Hematopoietic multipotent progenitor cell treated with erythropoietin and hydrocortisone succinate and interleukin-3 and kit ligand, for 15 days (in vitro differentiated cells): ENCODE data around the gene DACT2.
"Not testable (repeated sequence)": the region's sequence is repeated elsewhere in the genome, so short reads cannot be mapped to it uniquely, and the experiment has no call there.

ENCODE experiments used
- DNase-seq: peaks from one replicate; pipeline ENCODE4 v3.0.0-alpha.2; 2015; ENCODE audit warnings: low spot score

Gene DACT2, protein sequence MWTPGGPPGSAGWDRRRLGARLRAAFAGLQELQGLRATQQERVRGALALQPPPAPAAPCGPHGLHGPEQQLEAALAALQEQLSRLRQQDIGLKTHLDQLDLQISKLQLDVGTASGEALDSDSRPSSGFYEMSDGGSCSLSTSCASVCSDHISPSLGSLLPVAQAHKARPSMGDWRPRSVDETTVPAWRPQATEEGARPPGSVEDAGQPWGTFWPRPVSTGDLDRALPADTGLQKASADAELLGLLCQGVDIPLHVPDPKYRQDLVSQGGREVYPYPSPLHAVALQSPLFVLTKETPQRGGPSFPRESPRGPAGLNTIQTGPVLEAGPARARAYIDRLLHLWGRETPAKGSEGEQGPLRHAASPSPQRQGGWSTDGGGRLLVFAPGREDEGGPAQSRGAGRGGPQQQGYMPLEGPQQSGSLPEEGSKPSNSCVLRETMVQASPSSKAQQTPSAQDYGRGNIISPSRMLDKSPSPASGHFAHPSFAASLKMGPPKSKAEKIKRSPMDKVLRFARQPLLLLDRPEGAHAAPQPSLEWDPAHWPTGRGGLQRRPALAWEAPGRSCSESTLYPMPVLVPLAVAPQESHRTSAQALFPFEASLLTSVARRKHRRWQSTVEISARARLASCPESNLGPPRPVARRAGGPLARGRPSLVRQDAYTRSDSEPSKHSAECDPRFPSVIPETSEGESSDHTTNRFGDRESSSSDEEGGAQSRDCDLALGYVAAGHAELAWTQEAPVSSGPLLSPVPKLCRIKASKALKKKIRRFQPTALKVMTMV

DNA sequence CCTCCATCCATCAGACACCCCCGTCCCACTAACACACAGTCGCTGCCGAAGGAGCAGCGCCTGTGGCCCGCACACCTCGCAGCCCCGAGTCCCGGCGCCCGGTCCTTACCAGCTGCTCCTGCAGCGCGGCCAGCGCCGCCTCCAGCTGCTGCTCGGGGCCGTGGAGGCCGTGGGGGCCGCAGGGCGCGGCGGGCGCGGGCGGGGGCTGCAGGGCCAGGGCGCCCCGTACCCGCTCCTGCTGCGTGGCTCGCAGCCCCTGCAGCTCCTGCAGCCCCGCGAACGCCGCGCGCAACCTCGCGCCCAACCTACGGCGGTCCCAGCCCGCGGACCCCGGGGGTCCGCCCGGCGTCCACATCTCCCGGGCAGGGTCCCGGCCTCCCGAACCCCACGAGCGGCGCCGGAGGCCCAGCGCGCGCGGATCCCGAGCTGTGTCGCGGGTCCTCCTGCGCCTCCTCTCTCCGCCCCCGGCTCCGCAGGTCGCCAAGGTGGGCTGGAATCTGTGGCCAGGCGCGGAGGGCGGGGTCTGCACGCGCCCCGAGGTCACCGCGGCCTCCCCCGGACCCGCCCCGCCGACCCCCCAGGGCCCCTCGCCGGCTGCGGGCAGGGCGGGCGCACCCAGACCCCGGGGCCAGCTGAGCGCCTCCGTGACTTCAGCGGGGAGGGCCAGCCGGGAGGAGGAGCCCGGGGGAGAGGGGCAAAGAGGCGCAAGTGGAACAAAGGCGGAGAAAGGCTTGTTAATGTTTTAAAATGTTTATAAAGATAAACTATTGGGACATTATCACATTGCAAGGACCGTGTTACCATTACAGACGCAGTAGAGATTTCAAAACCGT is at the start of gene DACT2:
DACT2 (minus strand) TSS at position 499 of the 833 bp plus-strand sequence; CDS start at position 355, 144 bp downstream.
- no peak for DNase-seq

DNA sequence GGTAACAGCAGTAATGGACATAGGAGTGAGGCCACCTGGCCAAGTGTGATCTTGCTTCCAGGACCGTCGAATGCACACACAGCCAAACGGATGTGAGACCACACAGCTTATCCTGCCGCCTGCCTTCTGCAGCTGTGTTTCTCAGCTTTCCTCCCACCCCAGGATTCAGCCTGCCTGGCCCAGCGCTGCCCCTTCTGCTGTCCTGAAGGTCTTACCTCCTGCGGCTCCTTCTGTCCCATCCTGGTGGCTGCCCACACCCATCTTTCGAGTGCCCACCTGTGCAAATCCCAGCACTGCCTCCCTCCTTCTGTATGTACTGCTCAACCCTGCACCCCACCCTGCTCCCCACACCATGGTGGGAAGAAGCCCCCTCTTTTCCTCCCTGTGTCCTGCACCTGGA is 49.4 kb upstream of the DACT2 start:
- DNase-seq = no peak

DNA sequence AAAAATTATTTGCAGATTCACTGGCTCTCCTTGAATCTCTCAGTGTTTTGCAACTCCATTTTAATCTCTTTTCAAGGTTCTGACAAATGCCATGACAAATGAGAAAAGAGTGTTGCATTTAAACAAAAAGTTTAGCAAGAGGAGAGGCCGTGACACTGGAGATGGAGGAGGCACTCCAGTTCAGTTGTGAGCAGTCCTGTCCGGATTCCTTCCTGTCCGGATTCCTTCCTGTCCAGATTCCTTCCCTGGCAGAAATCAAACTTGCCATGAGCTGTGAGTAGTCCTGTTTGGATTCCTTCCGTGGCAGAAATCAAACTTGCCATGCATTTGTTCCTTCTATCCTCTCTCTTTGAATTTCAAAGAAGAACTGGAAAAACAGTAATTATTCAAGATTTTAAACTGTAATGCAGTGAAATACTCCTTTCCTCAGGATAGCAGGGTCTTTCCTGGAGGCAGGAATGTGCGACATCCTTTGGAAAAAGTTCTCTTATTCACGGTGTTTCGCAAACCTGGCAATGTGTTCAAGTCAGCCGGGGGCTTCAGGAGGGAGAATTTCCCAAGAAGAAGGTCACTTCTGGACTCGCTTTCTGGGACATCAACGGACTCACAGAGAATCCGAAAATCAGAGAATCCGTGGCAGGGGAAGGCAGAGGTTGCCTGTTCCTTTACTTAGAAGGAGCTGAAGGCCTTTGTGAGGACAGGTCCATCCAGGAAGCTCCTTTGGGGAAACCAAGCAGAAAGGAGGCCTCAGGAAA is 48.7 kb upstream of the DACT2 start:
- no peak for DNase-seq

DNA sequence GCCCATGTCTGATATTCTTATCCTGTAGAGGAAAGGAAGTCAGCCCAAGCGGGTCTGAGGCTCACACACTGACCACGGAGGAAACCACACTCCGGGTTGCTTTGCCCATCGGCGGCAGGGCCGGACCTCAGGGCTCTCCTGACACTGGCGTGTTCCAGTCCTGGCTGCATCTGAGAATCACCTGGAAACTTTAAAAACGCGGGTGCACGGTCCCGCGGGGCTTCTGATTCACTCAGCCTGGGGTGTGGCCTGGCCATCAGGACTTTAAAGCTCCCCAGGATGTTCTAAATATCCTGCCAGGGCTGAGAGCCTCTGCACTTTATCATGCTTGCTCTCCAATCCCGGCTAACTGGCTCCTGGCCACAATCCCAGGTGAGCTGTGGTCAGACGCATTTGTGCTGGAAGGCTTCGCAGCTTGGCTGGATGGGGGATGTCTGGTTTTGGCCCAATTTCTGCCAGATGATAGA is 47.7 kb upstream of the DACT2 start:
- DNase-seq = no peak

DNA sequence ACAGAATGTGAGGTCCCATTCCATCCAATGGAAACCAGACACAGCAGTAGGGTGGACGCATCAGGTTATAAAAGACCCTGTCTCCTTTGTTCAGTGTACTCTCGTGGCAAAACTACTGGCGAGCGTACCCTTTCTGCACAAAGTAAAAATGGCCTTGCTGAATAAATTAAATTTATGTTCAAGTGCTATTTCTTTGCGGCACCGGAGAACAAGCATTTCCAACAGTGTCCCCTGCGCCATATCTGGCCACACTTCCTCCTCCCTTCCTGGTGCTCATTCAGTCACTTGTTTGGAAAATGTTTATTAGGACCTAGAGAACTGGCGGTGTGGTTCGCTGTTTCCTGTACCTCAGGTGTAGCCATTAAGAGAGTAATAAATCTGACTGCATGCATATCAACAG is 46.9 kb upstream of the DACT2 start:
- no peak for DNase-seq

DNA sequence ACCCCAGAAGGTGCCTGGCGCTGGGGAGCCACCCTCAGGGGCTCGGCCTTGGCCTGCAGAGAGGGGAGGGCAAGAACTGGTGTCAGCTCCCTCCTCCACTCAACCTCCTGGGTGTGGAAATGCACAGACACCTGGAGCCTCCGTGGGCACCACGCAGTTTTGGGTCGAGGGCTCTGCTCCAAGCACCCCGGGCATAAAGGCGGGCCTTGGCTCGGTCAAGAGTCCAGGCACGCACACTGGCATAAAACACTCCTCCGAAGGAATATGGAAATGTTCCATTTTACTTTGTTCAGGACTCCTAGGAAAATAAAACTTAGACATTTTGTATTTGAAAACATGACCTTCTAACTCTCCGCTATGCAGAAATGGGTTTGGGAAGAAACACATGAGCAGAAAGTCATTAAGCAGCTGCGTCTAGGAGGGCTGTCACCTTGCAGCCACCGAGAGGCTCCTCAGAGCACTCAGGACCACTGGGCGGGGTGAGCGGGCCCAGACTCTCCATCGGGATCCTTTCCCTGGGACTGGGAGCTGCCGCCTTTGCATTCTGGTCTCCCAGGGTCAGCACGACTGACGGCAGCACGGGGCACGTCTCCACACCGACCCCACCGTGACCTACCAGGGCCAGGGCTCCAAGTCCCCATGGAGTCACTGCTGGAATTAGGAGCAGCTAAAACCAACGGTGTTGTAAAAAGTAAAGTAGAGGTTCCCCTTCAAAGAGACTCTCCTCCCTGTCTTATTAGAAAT is 46.0 kb upstream of the DACT2 start:
- no peak for DNase-seq

DNA sequence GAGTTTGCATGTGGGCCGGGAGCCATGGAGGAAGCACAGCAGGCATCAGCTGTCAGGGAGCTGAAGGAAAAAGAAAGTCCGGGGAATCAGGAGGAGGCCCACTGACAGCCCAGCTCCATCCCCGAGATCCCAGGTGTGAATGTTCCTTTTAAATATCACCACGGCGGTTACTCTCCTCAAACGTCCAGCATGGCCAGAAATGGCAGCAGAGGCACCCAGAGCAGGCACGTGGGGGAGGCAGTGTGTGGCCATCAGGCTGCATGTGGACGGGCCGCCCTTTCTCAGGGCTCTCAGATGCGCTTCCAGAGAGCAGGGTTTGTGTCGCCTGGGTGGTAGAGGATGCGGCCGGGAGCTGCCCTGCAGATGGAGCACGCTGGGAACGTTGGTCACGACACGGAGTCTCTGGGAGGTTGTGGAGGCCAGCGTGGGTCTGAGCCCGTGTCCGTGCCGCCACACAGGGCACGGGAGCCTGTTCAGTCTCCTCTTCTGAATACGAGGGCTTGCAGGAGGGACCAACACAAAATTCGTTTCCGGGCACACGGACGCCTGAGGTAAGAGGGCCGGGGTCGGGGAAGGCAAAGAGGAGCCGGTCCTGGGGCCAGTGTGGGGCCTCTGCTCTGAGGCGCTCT is 45.3 kb upstream of the DACT2 start:
- DNase-seq = no peak

DNA sequence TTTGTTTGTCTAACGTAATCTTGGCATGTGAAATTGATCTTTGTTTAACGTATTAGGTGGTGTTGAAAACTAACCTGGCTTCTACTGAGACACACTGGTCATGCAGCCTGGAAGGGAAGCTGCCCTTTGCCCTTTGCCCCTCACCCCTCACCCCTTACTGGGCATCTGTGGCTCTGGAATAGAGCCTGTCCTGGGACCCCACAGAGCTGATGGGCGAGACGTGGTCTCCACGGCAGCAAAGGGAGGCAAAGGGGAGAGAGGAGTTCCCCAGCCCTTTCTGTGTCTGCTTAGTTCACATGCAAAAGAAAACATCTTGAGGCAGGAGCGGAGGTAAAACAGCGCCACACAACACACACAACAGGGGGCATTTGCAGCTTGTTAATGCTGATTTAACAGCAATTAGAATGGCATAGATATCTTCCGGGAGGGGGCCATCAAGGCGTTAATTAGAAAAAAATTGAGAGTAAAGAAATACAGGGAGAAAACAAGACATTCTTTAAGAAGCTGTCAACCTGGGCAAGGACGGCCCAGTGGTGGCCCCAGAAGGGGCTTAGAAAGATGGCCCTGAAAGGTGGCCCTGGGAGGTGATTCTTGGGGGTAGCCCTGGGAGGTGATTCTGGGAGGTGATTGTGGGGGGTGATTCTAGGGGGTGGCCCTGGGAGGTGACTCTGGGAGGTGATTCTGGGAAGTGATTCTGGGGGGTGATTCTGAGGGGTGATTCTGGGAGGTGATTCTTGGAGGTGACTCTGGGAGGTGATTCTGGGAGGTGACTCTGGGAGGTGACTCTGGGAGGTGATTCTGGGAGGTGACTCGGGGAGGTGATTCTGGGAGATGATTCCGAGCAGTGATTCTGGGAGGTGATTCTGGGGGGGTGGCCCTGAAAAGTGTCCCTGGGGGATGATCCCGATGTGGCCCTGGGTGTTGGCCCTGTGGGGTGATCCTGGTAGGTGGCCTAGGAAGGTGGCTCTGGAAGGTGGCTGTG is 44.5 kb upstream of the DACT2 start:
- DNase-seq = no peak

DNA sequence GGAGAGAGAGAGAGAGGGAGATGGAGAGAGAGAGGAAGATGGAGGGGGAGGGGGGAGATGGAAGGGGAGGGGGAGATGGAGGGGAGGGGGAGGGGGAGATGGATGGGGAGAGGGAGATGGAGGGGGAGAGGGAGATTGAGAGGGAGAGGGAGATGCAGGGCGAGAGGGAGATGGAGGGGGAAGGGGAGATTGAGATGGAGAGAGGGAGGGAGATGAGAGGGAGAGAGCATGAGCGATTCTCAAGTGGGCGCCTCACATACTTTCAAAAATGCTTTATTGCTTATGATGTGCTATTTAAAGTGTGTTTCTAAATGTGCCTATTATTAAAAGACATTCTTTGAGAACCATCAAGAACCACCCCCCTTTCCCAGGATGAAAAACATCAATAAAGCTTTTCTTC is 43.7 kb upstream of the DACT2 start:
- DNase-seq = no peak

DNA sequence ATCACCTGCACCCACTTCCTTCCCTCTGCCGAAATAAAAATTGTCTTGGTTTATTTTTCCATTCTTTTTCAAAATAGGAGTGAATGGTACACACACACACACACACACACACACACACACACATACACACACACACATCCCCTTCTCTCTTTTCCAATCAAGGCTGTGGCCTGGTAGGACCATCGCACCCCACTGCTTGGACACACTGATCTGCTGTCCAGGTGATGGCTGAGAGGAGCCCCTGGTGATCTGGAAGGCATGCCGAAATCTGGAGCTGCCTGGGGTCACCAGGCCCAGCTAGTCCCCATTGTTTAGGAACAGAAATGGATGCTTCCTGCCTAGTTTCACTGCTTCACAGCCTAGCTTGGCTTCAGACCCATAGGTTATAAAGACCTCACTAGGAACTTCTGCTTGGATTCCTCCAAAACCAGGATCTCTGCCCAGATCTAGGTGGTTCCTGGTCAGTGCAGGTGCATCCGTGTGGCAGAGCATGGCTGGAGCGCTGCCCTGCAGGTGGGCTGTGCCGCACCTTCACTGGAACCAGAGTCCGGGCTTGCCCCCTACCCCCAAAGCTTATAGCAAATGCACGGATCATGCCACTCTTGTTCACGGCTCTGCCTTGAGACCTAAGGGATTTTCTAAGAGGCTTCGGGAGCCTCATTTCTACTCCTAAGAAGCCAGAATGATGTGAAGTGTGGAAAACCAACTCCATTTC is 42.9 kb upstream of the DACT2 start:
- DNase-seq = no peak

DNA sequence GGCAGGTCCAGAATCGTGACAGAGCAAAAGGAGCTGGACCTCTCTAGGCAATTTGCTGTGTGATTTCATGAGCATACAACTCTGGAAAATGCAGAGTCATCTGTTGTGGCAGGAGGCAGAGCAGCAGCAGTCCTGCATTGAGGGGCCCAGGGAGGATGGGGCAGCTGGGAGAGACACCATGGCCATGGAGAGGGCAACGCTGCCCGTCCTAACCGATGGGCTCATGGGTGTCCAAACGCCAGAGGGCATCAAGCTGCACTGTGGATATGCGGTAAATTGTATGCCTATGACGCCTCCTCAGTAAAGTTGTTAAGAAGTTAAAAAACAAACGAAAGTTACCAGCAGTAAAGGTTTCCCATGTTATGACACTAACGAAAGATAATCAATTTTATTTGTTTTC is 42.2 kb upstream of the DACT2 start:
- DNase-seq = no peak

DNA sequence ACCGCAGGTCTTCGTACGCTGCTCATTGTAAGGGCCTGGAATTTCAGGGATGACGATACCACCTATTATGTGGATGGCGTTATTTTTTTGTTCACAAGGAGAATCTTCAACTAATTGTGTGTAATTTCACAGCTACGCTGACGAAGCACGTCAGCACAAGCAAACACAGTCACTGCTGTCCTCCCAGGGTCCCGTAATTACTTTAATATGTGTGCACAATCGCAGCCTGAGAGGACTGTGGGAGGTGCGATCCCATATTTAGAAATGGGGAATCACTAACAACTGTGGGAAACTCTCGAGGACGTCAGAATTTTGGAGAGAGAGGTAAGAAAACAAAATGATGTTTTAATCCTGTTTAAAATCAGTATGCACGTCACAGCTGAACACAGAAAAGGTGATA is 40.2 kb upstream of the DACT2 start:
- DNase-seq = no peak

DNA sequence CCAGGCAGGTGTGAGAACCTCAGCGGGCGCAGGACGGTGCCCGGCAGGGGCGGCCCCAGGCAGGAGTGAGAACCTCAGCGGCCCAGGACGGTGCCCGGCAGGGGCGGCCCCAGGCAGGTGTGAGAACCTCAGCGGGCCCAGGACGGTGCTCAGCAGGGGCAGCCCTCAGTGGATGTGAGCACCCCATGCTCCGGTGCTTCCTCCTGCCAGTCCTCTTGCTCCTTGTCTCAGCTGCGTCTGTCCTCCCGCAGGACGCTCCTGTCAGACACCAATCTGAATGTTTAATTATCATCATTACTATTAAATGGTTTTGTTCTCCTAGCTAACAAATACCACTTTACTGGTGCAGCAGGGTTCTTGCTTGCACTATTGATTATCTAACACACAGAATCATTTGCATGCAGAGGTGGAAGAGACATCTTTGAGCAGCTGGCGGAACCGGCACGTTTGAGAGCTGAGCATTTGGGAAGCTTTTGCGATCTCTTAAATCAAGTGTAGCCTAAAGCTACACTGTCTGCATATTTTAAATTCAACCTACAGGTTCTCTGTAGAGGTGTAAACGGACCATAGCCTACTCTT is 39.4 kb upstream of the DACT2 start:
- DNase-seq = no peak

DNA sequence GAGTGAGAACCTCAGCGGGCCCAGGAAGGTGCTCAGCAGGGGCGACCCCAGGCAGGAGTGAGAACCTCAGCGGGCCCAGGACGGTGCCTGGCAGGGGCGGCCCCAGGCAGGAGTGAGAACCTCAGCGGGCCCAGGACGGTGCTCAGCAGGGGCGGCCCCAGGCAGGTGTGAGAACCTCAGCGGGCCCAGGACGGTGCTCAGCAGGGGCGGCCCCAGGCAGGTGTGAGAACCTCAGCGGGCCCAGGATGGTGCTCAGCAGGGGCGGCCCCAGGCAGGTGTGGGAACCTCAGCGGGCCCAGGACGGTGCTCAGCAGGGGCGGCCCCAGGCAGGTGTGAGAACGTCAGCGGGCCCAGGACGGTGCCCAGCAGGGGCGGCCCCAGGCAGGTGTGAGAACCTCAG is 37.3 kb upstream of the DACT2 start:
- not testable (repeated sequence) for DNase-seq

DNA sequence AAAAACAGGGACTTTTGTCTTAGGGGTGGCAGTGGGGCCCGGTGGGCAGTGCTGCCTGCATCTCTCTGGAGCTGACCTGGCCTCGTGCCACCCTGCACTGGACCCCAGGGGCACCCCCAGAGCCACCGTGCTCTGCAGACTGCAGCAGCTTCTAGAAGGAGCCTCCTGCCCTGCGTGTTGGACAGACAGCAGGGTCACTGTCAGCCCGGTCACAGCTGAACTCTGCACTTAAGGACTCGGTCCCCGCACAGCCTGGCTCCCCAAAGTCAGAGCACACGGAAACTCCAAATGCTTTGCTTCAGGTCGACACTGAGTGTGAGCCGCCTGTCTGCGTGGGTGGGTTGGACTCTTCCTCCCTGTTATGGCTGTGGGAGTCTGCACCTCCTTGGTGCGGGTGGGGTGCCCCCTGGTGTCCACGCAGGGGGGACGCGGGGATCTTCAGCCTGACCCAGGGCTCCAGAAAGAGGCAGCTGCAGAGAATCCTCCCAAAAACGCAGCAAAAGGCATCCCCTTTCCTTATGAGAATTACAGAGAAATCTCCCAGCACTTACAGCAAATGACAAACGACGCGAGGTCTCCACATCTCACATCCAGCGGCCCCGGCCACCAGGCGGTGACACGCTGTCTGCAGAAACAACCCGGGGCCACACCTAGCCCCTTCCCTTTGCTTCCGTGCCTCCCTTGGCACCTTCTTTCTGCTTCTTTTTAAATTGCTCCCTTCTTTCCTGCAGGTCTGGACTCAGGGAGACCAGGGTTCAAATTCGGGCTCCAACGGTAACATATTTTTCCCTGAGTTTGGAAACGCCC is 36.3 kb upstream of the DACT2 start:
- peak; percentile 47 for DNase-seq

DNA sequence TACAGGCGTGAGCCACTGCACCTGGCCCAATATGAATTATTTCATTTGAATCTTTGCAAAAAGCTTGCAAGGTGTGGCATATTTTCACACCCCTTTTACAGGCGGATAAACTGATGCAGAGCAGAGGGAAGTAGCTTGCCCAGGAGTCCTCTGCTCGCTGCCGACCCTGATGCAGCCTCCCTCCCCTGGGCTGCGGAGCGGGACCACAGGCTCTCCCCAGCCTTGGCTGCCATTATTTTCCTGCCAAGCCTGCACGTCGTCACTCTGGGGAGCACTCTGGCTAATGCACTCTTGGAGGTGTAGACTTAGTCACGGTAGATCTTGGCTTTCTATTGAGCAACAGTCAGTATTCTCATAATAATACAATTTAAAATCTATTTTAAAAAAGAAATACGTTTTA is 34.8 kb upstream of the DACT2 start:
- no peak for DNase-seq

DNA sequence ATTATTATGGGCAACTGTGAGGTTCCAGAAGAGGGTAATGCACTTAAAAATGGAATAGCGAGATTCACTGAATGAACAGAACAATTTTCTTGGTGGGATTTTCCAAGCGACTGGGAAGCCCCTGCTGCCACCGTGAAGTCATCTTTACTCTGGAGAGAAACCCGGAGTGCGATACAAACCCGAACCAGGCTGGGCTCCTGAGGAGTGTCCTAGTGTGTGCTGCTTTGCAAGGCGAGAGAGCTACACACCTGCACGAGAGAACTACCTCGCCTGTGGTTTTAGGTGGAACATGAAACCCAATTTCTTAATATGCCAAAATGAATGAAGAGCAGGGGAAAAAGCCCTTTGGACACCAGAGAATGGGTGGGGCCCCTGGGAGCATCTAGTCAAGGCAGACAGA is 33.5 kb upstream of the DACT2 start:
- no peak for DNase-seq
